Renal cortical epithelial cell (primary cell): Measurements from ENCODE around the gene EME1. TPM values are rescaled to one million over a fixed set of nuclear protein-coding genes. Genes with fewer than 3 reads are reported as not detected.
"Not testable (repeated sequence)": the region's sequence is repeated elsewhere in the genome, so short reads cannot be mapped to it uniquely, and the experiment has no call there.

Experiments used
- DNase-seq: peaks from one replicate; pipeline ENCODE4 v3.0.0-alpha.2; 2011; ENCODE audit warnings: low read depth
- total RNA-seq: library from RNA; depleted of rRNA; stranded (reverse); fragments of >200 nt; gene quantifications from 2 replicates; pipeline ENCODE4 v1.2.3, GENCODE V29; 2014

The EME1 gene
- total RNA-seq, 1 donor from 2014 or later = 0.55 TPM

DNA sequence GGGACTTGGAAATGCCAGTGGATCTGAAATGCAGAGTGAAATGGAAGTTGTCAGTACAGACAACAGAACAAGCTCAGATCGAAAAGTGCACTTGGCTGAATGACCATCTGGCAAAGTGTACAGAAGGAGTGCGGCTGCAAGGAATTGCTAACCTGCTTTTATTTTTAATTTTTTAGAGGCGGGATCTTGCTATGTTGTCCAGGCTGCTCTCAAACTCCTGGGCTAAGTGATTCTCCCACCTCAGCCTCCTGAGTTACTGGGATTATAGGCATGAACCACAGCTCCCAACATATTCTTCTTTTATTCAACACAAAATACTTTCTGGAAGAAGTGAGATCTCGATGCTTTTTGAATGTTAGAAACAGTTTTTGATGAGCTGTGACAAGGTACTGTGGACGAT, 20.7 kb downstream of the EME1 start:
- no peak for DNase-seq

DNA sequence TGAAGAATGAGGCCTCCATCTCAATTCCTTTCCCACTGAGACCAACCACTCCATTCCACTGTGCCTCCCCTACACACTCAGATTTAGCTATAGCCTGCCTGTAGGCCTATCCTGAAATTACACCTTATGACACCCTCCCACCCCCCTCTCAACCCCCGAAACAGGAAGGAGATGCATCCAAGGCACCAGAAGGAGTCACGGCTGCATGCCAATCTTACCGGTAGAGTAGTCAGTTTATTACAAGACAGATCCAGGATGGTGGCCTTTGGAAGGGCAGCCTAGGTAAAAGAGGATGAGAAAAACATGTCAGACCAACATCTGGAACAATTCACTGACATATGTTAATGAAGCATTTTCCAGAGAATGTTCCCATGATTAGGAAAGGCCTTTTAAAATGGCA, 21.7 kb downstream of the EME1 start:
- DNase-seq = no peak

GRCh38 chr17:50396261-50397110, 23.5 kb downstream of the EME1 start:
- peak; percentile 52 for DNase-seq

- peak; percentile 55 for DNase-seq
Measured at GRCh38 chr17:50397111-50397918, 24.3 kb downstream of the EME1 start, which contains the start of gene LRRC59. LRRC59 (minus strand) TSS chr17:50397523; CDS start chr17:50397317, 206 bp downstream.

GRCh38 chr17:50397919-50398285, 24.9 kb downstream of the EME1 start:
- no peak for DNase-seq

DNA sequence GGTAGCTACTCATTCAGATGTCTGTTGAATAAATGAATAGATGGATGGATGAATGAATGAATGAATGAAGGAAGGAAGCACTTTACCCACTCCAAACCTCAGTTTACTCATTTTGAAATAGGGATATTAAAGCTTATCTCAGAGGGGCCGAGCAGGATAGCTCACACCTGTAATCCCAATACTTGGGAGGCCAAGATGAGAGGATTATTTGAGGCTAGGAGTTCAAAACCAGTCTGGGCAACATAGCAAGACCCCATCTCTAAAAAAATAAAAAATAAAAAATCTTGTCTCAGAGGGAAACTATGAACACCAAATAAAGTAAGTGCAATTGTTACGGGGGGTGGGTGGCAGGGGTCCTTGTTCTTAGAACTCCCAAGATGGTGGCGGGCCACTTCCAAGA, 25.6 kb downstream of the EME1 start:
- not testable (repeated sequence) for DNase-seq

- not testable (repeated sequence) for DNase-seq
Measured at GRCh38 chr17:50399591-50399990, 26.6 kb downstream of the EME1 start.

- not testable (repeated sequence) for DNase-seq
Measured at GRCh38 chr17:50405351-50405750, 32.3 kb downstream of the EME1 start.

DNA sequence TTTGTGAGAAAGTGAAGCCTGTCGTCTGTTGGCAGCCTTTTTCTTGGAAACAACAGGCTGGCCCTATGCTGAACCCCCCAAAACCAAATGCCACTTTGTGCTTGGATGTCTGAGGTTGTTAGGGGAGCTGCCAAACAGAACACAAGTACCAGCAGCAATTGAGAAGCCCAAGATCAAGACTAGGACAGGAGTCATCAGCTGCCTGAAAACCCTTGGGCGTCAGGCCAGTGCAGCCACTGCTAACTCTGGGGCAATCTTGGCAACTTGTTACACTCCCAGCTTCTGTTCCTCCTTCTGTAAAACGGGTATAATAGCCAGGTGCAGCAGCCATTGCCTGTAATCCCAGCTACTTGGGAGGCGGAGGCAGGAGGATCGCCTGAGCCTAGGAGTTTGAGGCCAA, 33.5 kb downstream of the EME1 start:
- DNase-seq = no peak

- DNase-seq = peak; percentile 34
Measured at GRCh38 chr17:50407921-50408320, 34.9 kb downstream of the EME1 start.

DNA sequence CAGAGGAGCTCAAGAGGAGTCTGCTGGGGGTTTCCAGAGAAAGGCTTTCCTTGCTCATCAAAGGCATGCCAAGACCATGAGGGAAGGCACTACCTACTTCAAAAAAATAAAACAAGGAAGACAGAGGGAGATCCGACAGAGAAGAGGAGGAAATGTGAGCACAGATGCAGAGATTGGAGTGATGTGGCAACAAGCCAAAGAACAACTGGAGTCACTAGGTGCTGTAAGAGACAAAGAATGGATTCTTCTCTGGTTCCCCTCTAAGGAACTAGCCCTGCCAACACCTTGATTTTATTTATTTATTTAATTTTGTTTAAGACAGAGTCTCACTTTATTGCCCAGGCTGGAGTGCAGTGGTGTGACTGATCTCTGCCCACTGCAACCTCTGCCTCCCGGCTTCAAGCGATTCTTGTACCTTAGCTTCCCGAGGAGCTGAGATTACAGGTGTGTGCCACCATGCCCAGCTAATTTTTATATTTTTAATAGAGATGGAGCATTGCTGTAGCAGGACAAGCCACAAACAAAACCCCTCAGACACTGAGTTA, 39.2 kb downstream of the EME1 start:
- no peak for DNase-seq

DNA sequence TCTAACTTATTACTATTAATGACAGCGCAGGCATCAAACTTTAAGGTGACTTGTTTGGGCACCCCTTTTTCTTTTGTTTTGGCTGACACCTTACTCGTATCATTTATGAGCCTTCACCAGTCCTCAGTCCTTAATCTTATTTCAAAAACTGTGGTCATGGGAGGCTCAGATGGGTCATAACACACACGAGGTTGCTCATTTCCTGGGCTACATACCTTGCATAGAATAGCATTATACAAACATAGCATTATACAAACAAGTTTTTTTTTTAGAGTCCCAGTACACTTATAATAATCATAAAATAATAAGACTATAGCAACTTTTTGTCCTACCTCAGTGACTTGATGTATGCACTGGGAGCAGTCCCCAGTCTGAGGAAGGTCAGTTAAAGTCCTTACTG, 41.8 kb downstream of the EME1 start:
- no peak for DNase-seq

GRCh38 chr17:50419577-50419976, 46.5 kb downstream of the EME1 start:
- DNase-seq = not testable (repeated sequence)

DNA sequence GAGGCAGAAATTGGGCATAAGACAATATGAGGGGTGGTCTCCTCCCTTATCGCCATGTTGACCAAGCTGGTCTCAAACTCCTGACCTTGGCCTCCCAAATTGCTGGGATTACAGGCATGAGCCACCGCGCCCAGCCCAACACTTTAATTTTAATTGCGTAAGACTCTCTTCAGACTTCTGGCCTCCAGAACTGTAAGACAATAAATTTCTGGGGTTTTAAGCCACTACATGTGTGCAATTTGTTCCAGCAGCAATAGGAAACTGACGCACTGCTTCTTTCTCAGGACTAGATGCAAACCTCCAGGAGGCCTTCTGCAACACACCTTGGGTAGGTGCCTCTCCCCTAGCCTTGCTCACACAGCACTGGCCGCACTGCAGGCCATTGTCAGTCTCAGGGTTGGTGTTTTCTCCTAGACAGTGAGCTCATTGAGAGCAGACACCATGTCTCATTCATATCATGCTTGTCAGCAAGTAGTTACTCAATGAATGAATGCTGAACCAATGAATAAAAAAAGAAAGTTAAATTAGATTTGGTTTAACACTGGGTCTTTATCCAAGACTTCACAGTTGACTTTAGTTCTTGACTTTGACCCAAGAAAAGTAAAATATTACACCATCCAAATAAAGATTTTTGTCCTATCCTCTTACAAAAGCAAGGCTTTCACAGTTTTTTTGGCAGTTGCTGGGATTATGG, 47.5 kb downstream of the EME1 start:
- DNase-seq = no peak

DNA sequence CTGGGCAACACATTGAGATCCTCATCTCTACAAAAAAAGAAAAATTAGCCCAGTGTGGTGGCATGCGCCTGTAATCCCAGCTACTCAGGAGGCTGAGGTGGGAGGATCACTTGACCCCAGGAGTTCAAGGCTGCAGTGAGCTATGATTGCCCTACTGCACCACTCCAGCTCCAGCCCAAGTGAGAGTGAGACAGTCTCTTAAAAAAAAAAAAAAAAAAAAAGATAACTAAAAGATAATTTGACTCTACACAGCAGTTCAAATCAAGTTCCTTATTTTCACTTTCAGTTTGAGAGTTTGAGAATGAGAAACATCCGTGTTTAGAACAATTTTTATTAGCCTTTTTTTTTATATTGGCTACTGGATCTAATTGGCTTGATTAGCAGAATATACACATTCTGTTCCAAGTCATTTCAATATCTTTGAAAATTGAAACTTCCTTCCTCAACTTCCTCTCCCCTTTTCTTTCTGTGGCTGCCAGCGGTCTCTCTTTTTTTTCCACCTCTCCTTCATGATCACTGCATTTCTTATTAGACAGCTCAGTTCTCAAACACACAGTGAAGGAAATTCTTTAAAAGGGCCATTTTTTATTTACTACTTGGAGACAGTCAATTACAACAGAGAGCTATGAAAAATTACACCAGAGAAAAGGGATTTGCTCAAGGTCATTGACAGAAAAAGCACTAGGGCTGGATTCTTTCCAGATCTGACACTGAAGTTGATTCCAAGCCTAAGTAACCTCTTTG, 48.5 kb downstream of the EME1 start:
- no peak for DNase-seq

GRCh38 chr17:50422738-50423137, 49.7 kb downstream of the EME1 start:
- DNase-seq = no peak

- DNase-seq = peak; percentile 72
Measured at GRCh38 chr17:50423553-50424159, 50.6 kb downstream of the EME1 start.

DNA sequence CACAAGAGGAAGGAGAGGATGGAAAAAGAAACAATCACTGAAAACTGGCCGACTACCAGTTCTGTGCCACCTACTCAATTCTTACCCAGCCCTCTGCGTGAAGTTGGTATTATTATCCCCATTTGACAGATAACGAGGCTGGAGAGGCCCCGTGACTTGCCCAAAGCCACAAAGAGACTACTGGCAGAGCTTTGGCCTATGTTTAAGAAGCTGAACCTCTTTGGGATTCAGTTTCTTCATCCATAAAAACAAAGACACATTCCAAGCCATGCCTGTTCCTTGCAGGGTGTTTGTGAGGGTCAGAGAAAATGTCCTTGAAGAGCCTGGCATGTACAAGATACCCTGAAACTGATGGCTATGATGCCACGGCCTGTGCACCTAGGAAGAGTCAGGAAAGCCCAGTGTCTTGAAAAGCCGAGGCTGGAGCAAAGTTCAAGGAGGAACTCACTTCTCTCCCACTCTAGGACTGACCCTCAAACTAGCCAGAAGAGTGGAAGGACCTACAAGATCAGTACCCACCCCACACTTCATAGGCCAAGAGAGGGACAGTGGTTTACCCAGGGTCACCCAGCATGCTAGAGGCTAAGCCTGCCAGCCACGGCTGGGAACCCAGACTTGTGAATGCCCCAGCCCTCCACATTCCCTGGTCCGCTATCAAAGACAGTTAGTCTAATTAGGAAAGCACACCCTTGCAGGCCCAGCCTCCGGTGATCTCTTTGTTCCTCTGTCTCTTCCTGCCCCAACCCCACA, 51.4 kb downstream of the EME1 start:
- DNase-seq = no peak

DNA sequence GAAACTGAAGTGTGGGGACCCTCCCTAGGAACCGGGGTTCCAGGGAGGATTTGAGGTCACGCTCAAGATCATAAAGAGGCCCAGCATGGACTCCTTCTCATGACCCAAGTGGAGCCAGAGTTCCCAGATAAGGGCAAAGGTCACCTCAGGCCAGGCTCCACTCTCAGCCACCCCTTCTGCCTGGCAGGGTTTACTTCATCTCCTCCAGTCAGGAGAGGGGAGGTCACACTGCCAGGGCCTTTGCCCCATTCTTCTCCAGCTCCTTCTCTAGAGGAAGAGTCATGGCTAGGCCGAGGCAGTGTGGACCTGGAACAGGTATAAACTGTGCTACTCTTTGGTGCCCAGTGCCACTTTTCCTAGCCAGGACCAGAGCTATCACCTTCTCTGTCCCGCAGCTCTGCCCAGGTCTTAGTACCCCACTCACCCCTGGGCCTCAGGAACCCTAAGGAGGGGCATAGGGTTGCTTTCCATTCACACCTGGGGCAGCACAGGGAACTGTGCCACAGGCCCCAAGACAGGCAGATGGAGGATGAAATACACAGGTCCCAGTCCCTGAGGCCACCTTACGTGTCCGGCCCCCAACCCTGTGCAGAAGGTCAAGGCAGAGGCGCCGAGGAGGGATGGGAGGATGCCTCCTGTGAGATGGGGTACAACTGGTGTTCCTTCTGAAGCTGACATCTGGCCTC, 52.1 kb downstream of the EME1 start:
- DNase-seq = no peak
